ENCODE results near the gene ATRNL1.

DNA sequence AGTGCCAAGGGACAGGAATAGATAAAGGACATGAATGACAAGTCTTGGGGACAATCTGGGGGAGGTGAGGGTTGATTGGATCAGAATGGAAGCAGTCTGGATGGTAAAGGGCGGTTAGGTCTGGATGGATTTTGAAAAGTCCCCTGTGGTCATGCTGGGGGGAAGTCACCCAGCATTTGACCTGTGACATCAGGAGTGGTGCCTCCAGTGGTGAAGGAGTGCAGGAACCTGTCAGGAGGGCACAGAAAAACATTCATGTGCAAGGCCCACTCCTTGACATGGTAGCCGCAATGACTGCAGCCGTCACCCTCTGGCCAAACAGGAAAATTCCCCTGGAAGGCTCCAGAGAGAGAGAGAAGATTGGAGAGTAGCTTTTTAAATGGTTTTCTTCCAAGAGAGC lies 875.1 kb downstream of the ATRNL1 start:
- no peak for TF ChIP-seq POLR2A (IDR thresholded peaks at IDR 0.05; ENCODE audit: control extremely low read depth in 1 of 2, low read depth in 2 of 2, low read length in 2 of 2)
- TF ChIP-seq CREB1 (IDR thresholded peaks at IDR 0.05), result no peak

All from H1 (cell line).